ENCODE measurements around the gene DAZAP1. TPM values are rescaled to one million over a fixed set of nuclear protein-coding genes. Genes with fewer than 3 reads are reported as not detected.

DAZAP1 gene
- polyA plus RNA-seq, 10 donors = 52.2 to 76.1 (median 64.0) TPM

DNA sequence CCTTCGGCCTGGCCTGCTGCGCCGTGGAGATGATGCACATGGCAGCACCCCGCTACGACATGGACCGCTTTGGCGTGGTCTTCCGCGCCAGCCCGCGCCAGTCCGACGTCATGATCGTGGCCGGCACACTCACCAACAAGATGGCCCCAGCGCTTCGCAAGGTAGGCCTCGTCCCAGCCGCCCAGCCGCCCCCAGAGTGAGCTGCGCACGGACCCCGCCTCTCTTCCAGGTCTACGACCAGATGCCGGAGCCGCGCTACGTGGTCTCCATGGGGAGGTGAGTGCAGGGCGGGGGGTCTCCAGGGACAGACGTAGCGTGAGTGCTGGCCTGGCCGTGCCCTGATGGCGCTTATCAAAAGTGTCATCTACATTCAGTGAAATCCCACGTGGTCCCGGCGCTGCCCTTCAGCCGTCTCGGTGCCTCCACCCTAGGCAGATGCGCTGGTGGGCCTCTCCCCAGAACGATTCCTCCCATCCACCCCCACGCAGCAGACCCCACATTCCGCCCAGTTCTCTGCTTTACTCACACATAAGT is 16.4 kb upstream of the DAZAP1 start:
- DNase-seq = no peak

DNA sequence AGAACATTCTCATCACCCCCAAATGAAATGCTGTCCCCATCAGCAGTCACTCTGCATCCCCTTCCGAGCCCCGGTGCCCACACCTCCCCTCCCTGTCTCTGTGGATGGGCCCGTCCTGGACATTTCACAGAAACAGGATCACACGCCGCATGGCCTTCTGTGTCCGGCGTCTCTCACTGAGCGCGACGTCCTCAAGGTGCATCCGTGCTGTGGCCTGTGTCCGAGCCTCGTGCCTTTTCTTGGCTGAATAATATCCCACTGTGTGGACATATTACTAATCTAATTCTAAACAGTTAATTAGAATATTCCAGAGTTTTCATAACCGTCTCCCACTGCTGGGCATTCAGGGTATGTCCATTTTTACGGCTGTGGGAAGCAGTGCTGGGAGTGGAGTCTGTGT is 15.0 kb upstream of the DAZAP1 start:
- DNase-seq = no peak

DNA sequence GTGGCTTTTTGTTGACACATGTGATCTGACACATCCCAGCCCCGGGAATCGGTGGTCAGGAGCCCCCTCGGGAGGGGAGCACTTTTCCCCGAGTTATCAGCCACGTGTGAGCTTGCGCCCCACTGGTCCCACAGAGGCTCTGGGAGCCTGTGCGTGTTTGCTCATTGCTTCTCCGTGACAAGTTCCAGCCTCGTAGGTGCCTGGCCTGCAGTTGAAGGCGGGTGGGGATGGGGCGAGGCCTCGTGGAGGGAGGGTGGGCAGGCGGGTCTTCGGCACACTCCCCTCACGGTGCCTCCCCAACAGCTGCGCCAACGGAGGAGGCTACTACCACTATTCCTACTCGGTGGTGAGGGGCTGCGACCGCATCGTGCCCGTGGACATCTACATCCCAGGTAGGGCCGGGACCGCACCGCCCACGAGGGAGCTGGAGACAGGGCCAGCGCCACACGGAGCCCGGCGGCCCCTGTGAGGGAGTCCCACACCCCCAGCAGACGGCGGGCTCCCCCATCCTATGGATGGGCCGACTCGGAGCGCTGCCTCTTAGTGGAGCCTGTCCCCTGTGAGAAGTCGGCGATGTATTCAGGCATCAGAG is 14.4 kb upstream of the DAZAP1 start:
- no peak for DNase-seq

DNA sequence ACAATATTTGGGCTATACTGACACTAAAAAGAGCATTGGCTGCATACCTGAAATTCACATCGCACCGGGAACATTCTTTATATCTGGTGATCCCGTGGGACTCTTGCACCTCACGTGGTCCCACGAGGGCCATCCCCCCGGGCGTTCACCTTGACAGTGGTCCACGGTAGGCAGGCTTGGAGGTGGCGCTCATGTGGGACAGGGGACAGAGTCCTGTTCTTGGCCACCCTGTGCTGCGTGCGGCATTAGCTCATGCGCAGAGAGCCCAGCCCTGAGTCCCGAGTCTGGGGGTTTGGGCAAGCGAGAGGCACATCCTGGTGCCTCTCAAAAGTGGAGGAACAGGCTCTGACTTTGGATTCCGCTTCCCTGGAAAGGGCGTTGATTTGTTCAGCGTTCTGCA is 13.5 kb upstream of the DAZAP1 start:
- no peak for DNase-seq

DNA sequence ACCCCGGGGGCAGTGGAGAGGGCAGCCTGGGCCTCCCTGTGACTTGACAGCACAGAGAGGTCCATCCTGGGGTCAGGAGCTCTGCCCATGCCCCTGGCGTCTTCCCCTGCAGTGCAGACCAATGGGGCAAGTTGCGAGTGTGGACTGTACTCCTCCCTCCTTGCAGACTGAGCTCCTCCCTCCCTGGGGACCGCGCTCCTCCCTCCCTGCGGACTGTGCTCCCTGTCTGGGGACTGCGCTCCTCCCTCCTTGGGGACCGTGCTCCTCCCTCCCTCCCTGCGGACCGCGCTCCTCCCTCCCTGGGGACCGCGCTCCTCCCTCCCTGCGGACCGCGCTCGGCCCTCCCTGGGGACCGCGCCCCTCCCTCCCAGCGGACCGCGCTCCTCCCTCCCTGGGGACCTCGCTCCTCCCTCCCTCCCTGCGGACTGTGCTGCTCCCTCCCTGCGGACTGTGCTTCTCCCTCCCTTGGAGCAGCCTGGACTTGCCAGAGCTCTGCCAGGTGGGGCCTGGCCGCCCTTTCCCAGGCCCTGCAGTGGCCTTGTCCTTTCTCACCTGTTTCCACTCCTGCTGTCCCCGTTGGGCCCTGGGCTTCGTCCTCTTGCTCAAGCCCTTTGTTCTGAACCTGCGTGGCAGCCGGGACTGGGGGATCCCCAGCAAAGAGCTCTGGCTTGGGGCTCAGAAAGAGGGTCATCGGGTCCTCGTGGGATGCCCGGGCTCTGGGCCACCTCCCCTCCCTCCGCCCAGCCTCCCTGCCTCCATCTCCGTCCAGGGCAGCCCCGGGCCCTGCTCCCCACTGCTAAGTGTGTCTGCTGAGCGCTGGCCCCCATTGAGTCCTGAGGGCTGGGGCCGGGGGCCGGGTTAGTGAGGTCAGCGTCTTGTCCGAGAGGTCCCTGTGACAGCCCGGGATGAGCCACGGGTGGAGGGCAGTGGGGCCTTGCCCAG is 12.9 kb upstream of the DAZAP1 start:
- DNase-seq = no peak

DNA sequence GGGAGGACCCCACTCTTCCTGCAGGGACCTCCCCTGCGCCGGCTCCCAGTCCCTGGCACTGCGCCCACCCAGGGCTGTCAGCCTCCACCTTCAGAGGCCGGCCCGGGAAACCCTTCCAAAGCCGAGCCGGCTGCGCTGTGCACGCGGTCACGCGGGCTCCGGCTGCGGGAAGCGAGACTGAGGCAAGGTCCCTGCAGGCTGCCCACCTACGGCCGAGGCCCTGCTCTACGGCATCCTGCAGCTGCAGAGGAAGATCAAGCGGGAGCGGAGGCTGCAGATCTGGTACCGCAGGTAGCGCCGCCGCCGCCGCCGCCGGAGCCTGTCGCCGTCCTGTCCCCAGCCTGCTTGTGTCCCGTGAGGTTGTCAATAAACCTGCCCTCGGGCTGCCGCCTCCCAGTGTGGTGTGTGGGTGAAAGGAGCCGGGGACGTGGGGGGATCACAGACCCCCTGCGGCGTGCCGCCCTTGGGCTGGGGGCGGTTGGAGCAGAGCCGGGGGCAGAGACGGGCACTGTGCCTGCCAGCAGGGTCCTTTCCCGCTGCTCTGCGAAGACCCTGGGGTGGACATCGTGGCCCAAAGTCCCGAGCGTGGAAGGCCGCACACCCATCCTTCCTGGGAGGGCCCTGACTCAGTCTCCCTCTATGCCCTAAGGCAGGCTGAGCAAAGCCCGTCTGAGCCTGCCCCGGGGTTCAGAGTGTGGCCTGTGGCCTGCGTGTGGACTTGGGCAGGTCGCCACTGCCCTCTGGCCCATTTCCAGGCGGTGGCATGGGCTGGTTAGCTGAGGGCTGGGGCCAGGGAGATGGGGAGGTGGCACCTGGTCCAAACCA is 12.0 kb upstream of the DAZAP1 start:
- no peak for DNase-seq

DNA sequence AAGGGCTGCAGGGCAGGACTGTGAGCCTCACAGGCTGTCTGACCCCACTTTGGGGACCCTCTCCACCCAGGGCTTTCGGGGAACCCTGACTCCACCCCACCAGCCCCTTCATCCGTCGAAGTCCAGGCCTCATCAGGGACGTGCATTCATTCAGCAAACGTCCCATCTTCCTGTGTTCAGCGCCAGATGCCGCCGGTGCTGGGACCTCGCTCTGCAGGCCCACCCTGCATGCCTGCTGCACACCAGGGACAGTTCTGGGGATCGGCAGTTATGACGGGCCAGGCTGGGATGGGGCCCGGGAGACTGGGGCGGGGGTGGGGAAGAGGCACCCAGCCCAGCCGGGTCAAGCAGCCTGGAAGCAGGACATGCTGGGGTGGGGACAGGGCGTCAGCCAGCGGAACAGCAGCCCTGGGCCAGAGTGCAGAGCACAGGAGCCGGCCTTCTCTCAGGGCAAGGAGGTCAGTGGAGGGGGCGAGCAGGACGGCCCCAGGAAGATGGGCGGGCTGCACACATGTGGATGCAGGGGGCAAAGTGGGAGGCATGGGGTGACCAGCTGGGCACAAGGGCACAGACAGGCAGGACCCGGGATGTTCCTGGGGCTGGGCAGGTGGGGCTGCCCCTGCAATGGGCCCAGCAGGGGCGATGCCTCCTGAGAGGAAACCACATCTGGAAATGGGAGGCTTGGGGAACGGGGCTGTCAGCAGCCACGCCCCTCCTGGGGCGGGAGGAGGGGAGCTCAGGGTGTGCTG is 11.2 kb upstream of the DAZAP1 start:
- DNase-seq = no peak

DNA sequence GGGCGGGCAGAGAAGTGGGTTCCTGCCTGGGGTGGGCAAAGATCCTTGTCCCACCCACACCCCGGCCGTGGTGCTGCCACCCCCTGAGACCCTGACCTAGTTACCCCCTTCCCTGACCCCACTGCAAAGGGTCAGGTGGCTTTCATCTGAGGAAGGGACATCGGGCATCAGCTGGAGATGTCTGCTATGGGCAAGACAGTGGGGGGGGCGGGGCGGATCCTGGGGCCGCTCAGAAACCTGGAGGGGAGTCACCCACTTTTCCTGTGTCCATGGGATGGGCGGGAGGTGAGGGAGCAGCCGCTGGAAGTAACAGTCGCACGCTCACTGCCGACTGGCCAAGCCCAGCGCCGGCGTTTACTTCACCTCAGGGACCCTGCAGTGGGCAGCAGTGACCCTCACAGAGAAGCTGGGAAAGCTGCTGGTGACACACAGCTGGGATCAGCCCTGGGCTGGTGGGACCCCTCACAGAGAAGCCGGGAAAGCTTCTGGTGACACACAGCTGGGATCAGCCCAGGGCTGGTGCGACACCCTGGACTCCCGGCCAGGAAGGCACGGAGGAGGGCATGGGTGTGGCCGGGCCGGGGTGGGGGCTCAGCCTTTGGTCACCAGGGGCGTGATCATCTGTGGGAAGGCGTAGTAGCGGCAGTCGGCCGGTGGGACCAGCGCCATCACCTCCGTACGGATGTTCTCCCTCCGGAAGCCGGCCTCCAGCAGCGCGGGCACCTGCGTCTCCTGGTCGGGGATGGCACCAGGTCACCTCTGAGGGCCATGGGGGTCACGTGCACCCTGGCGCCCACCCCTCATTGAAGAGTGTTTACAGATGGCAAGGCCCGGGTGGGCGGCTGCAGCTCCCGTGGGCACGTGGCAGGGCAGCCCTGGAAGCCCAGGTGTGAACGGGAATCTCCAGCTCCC is 10.4 kb upstream of the DAZAP1 start:
- no peak for DNase-seq

DNA sequence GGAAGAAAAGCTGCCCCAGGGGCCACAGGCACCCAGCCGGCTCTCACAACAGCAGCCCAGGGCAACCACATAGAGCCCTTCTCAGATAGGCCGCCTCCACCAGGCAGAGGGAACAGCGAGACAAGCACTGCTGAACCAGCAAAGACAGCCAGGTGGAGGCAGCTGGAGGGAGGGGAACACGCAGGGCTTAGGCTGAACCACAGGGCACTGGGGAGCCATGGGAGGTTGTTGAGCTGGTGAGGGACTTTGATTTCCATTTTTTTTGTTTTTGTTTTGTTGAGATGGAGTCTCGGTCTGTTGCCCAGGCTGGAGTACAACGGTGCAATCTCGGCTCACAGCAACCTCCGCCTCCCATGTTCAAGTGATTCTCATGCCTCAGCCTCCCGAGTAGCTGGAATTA is 9.5 kb upstream of the DAZAP1 start:
- DNase-seq = no peak

DNA sequence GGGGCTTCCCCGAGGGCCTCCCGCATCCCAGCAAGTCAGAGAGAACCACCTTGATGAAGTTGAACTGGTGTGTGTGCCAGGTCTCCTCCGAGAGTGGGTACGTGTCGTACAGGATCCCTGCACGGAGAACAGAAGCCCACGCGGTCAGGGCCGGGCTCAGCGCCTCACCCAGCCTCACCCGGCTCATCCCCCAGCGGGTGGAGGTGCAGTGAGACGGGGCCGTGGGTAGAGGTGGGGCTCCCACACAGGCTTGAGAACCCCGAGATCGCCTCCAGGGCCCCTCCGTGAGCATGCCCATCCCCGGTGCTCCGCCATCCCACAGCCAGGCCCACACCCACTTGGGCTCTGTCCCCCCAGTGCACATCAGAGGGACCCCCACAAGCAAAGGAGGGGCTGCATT is 8.3 kb upstream of the DAZAP1 start:
- DNase-seq = no peak

DNA sequence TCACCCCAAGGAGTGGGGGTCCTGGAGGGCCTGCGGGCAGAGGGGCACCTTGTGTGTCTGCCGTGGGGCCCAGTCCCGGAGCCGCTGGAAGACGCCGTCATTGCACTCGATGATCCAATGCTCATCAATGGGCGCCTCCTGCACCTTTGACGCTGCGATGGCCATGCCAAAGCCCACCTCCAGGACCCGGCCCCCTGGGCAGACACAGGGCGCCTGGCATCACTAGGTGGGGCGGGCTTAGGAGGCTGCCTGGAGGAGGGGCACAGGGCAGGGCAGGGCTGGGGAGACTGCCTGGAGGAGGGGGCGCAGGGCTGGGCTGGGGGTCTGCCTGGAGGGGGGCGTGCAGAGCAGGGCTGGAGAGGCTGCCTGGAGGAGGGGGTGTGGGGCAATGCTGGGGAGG is 7.6 kb upstream of the DAZAP1 start:
- no peak for DNase-seq

DNA sequence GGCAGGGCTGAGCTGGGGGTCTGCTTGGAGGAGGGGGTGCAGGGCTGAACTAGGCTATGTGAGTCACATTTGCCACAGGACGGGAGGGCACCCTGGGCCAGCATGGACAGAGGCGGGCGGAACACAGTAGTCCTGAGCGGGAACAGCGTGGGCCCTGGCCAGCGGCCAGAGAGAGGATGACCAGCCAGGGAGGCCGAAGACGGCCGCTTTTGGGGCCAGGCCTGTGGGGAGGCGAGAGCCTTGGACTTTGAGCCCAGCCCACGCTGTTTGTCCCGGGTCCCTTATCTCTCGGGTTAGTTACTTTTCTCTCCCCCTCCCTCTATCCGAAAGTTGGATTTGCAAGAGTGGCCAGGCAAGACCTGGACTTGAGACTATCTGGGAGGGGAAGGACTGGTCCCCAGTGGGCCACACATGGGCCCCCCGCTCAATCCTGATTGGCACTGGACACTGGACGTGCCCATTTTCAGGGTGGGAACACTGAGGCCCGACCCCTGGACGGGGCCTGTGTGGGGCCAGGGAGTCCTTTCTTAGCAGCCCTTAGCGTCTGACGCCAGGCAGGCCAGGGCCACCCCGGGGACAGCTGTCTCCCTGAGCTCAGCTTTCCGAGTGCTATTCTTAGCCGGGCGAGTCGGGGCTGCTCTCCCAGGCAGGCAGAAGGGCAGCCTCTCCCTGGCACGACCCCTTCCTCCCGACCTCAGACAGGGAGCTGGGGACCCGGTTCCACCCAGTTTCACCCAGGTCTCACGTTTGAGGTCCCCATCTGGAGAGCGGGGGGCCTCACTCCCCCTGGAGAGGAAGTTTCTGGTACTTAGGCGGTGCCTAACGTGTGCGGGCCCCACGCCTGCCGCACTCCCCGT is 6.9 kb upstream of the DAZAP1 start:
- peak; percentile 62 to 70 (median 70) for DNase-seq

DNA sequence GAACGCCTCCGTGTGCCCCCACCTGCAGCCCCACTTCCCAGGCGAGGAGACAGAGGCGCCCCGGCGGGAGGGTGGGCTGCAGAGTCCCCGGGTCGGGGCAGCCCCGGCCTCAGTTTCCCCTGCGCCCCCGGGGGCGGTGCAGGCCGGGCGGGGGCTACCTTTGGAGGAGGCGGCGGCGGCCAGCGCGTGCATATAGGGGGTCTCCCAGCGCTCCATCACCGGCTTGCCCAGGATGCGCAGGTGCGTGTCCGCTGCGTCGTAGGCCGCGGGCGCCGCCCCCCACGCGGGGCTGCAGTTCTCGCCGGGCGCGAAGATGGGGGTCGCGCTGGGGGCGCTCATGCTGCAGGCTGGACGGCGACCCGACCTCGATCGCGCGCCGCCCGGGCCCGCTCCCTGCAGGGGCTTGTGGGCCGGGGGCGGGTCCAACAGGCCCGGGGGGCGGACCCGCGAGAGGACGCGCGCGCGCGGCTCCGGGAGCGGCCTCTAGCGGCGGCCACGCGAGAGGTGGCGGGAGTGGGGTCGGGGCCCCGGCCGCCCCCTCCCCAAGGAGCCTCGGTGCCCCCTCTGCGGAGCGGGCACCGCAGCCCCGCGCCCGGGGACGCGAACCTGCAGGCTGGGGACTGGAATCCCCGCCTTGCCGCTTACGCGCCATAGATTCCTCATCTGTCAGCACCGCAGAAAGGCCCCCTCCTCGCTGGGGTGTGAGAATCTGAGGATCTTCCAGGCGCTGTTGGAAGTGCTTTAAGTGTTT is 6.1 kb upstream of the DAZAP1 start, which contains the start of gene GAMT:
Gene GAMT, minus strand, starts transcription at position 405 of the 751 bp plus-strand sequence. Its CDS starts 66 bp downstream, at position 339.
- DNase-seq = peak; percentile 53 to 80 (median 64)

DNA sequence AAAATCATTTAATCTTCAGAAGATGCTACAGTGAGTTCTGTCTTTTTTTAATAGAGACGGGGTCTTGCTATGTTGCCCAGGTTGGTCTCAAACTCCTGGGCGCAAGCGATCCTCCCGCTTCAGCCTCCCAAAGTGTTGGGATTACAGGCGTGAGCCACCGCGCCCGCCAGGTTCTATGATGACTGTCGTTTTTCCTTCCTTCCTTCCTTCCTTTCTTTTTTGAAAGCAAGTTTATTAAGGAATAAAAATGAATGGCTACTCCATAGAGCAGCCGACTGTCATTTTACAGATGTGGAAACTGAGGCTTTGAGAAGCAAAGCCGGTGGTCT is 5.5 kb upstream of the DAZAP1 start:
- no peak for DNase-seq

DNA sequence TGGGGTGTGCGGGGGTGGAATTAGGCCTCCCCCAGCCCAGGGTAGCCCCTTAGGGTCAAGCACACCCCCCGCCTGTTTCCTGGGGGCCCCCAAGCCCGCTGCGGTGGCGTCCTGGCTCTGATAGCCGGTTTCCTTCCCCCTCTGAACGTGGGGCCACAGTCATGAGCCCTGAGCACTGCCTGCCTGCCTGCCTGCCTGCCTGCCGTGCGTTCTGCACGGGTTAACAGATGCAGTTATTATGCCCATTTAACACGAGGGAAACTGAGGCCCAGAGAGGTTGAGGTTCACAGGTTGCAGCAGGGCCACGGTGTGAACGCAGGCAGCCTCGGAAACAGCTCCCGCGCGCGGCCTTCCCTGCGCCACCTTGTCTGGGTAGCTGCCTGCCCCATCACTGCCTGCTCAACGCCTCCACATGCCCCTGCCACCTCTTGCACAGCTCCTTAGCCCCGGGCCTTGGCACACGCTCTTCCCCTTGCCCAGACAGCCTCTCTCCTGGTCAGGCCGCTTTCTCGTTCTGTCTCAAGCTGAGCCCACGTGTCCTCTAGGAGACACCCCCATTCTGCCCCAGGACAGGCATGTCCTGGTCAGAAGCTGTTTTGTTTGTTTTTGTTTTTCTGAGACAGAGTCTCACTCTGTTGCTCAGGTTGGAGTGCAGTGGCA is 4.8 kb upstream of the DAZAP1 start:
- DNase-seq = no peak

DNA sequence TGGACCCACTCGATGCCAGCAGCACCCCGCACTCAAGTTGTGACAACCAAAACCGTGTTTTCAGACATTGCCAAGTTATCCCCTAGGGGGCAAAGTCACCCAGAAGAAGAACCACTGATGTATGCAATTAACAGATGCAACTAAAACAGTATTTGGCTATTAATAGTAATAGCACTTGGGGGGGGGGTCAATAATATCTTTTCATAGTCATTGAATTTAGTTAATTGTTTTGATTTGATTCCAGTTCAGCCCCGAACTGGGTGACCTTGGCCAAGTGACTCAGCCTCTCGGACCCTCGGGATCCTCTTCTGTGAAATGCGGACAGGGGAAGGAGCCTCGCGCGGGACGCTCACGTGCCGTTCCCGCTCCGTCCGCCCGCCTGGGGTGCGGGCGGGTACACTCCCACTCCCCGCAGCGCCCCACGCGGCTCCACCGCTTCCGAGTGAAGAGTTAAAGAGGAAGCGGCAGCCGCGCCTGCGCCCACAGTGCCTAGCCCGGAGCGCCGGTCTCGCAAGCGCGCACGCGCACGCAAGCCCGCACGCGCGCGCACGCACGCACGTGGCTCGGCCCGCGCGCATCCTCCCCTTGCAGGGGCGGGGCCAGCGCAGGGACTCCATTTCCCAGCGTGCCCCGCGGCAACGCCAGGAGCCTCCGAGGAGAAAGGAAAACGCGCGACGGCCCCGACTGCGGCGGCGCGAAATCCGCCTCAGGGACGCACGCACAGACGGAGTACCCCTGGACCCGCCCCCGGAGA is 435 bp upstream of the DAZAP1 start:
- DNase-seq = peak; percentile 99 to 100 (median 100)

Measured in muscle of back (tissue), 11 donors.